ENCODE results near the gene UNC5C.

DNA sequence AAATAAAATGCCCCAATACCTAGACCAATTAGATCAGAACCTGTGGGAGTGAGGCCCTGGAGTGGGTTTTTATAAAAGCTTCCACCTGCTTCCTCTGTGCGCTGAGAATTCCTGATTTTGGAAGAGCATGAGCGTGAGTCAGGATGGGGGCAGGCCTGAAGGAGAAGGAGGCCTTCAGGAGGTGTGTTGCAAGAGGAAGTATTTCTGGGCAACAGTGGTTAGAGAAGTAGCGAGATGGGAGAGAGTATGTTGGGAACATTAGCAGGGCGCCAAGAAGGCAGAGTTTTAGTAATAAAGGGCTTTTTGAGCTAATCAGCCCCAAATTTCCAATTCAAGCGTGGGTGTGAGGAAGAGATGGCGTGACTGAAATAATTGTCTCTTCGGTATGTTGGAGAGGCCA, 349.8 kb downstream of the UNC5C start:
- TF ChIP-seq, protein P1, sequence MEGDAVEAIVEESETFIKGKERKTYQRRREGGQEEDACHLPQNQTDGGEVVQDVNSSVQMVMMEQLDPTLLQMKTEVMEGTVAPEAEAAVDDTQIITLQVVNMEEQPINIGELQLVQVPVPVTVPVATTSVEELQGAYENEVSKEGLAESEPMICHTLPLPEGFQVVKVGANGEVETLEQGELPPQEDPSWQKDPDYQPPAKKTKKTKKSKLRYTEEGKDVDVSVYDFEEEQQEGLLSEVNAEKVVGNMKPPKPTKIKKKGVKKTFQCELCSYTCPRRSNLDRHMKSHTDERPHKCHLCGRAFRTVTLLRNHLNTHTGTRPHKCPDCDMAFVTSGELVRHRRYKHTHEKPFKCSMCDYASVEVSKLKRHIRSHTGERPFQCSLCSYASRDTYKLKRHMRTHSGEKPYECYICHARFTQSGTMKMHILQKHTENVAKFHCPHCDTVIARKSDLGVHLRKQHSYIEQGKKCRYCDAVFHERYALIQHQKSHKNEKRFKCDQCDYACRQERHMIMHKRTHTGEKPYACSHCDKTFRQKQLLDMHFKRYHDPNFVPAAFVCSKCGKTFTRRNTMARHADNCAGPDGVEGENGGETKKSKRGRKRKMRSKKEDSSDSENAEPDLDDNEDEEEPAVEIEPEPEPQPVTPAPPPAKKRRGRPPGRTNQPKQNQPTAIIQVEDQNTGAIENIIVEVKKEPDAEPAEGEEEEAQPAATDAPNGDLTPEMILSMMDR (IDR thresholded peaks at IDR 0.05): no peak
- TF ChIP-seq POLR2A (IDR thresholded peaks at IDR 0.05): no peak

Data from uterus (tissue), 2 donors.